CD4-positive, alpha-beta T cell treated with Interleukin-15 for 1 hour (primary cell): Measurements from ENCODE around the gene ACTR1A.
A peak's percentile ranks its signal among the peaks of the same experiment; 100 is the strongest.

ENCODE experiments used
- DNase-seq: peaks from one replicate; pipeline ENCODE4 v3.0.0-alpha.2; 2020

Gene ACTR1A

DNA sequence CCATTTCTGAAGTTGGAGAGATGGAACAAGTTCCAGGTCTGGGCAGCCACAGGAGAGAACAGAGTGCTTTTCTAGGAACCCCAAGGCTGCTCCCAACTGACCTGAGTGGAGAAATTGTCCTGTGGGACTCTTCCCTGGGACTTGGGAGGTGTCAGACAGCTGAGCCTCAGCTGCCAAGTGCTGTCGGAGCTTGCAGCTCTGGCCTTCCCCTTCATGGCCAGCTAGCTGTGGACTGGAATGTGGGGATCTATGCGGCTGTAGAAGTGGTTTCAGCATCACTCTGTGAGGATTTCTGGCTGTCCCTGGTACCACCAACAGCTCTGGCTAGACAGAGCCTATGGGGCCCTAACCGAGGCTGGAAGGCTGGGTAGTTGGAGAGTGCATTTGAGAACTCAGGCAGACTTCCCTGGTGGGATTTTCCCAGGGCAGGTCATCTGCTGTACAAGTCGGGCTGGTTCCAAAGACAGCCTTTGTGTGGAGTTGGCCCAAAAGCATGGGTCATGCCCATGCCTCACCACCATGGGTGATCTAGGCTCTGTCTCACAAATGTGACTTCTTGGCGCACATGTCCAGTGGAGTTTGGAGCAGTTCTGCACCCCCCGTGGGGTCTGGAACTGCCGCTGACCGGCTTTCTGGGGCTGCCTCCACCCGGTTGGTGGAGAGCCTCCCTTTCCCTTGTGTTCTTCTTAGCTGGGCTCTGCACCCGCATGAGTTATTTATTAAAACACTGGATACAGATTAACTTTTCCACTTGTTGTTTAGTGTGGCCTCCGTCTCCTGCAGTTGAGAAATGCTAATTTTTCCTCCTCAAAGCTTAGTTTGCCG lies 12.2 kb upstream of the ACTR1A start:
- DNase-seq = no peak

DNA sequence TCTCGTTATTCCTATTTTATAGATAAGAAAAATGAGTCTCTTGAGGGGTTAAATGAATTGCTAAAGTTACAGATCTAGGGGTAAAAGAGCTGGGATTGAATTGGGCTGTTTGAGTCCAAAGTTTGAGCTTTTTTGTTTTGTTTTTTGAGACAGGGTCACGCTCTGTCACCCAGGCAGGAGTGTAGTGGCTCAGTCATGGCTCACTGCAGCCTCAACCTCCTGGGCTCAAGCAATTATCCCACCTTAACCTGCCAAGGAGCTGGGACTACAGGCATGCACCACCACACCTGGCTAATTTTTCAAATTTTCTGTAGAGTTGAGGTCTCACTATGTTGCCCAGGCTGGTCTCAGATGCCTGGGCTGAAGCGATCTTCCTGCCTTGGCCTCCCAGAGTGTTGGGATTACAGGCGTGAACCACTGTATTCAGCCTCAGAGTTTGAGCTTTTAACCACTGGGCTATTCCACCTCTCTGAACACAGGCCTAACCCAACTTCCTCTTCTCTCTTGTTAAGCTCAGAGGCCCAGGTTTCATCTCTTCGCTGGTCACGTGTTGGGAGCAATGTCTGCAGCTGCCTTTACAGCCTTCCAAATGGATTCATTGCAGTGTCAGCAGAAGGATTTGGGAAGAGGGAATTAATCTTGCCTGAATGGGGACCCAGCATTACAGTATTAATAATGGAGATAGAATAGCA lies 9.2 kb upstream of the ACTR1A start:
- no peak for DNase-seq

DNA sequence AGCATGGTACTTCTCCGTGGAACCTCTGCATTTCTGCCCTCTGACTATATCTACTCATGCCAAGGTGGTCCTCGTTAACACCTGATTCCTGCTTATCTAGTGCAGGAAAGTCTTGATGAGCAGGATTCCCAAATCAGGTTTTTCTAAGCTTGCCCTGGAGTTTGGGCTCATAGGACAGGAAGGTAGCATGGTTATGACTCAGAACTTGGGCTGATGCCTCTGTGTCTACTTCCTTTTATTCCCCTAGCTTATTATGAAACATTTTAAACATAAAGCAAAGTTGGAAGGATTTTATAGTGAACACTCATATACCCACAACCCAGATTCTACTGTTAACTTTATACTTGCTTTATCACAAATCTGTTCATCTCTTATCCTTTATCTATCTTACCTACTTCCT lies 6.9 kb upstream of the ACTR1A start:
- DNase-seq = no peak

DNA sequence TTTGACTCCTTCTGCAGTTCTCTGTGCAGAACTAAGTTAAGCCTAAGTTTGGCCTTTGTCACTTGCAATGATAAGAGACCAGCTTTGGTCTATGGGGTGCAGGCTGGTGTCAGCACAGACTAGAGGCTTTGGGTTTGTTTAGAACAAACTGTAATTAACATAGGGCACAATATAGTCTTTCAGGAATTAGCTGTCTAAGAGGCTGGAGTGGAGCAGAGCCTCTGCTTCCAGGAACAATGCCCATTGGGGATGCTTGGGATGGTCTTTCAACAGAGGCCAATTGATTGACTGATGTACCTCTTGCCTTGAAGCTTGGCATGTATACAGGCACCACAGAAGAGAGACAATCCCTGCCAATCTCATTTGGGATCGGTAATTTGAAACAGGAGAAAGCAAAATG lies 6.0 kb upstream of the ACTR1A start:
- DNase-seq = no peak

DNA sequence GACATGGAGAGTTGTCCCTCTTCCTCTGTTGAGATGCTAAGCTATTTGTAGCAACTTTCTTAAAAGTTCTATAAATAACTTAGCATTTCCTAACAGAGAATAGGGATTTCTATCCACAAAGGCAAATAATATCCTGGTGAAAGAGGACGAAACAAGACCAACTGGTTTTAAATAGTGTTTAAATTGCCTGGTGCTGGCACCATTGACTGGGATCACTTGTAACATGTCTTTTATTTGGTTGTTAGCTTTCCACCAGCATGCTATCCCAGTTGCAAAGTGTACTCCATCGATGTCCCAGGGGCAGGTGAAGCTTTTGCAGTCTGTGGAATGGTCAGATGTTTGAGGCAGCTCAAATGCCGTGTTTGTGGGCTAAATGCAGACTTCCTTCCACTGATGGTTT lies 5.0 kb upstream of the ACTR1A start:
- DNase-seq = no peak

DNA sequence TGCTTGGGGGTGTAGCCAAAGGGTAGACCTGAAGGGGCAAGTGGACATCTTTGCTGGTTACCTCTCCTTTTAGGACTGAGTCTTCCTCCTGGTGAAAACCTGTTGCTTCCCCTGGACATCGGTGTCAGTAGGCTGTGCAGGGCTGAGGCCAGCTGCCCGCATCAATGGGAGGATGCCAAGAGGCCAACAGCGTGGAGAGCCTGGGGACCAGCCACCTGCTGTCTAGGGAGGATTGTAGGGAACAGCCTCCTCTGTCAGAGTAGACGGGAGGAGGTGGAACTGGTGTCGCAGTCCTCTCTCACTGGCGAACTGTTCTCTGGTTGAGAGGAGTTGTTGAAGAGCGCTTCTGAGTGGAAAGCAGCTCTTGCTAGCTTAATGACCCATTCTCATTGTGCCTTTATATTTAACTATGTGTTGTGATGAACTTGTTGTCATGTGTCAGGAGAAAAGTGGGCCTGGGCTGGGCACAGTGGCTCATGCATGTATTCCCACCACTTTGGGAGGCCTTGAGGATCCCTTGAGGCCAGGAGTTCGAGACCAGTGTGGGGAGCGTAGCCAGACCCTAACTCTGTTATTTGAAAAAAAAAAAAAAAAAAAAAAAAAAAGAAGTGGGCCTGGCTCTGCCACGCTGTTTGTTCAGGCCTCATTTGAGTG lies 3.1 kb upstream of the ACTR1A start:
- no peak for DNase-seq

DNA sequence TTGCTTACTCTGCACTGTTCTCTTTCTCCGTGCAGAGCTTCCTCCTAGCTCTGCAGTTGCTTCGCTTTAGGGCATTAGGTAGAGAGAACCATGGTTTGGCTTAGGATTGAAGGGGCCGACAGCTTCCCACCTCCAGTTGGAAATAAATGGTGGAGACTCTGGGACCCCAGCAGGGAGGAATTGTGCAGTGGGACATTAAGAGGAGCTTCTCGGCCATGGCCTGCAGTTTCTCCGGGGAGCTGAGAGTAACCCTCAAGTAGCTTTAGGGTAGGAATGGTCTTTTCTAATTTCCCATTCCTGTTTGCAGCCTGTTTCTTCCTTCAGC lies 2.4 kb upstream of the ACTR1A start:
- no peak for DNase-seq

DNA sequence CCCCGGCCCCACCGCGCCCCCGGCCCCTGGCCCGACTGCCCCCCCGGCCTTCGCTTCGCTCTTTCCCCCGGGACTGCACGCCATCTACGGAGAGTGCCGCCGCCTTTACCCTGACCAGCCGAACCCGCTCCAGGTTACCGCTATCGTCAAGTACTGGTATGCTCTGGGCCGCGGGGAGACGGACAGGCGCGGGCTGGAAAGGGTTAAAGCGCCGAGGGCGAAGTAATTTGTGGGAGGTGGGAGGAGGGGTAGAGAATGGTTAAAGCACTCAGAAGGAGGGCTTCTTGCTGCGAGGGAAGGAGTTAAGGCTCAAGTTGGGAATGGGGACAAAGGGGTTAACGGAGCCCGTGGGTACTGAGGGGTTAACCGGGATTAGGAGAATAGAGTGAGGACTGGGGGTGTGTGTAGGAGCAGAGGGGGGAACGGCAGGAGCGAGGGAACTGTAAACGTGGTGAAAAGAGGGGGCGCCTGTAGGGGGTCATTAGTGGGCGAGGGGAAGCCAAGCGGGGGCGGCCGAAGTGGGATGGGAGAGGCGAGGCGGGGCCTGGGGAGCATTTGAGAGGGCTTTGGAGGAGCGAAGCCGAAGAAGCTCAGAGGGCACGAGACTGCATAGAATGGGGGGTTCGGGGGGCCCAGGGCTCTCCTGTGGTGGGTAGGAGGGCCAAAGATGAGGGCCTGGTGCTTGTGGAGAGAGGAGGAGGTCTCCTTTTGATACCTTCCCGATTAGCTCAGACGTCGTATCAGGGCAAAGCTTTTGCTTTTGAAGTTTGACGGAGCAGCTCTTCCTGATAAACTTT lies 1.9 kb upstream of the ACTR1A start:
- no peak for DNase-seq

DNA sequence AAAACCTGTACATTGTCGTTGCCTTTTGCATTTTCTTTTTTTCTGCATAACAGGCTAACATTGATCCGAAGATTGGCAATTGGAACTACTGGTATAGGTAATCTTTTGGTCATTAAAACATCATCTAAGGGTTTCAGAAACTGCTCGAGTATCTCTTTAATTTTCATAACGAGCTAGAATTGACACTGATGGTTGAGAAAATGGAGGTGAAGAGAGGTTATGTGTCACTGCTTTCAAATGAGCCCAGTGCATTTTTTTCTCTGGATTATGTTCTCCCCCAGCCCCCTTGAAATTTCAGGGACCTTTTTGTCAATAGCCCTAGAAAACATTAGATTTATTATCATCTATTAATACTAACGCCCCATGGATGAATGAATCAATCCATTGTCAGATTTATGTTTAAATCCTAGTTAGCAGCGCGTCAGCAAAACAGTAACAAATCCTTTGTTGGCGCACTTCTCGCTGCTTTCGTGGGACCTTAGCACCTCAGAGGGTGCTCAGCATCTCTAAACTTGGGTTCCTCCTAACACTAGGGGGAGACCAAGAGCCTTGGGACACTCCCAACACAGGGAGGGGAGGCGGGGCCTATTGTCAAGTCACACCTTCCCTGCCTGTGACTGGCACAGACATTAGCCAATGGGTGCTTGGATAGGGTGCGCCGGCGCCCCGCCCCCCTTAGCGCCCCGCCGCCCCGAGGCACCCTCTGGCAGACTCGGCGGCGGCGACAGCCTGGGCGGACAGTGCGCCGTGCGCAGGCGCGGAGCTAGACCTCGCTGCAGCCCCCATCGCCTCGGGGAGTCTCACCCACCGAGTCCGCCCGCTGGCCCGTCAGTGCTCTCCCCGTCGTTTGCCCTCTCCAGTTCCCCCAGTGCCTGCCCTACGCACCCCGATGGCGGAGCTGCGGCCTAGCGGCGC lies 1.0 kb upstream of the ACTR1A start, which contains the start of gene SUFU:
Gene SUFU, plus strand, starts transcription at position 709 of the 915 bp plus-strand sequence. Its CDS starts 181 bp downstream, at position 890.
- peak; percentile 99 for DNase-seq

DNA sequence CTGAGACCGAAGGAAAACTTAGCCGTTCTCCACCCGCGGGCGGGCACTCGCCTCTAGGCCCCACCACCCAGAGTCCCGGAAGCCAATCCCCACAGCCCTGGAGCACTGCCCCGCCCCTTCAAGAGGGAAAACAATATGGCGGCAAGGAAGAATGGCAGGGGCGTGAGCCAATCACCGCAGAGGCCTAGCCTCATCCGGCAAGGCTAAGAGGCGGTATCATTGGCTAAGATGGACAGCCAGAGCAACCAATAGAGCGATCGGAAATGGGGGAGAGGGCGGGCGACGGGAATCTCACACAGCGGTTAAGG lies 529 bp downstream of the ACTR1A start:
- DNase-seq = peak; percentile 99

DNA sequence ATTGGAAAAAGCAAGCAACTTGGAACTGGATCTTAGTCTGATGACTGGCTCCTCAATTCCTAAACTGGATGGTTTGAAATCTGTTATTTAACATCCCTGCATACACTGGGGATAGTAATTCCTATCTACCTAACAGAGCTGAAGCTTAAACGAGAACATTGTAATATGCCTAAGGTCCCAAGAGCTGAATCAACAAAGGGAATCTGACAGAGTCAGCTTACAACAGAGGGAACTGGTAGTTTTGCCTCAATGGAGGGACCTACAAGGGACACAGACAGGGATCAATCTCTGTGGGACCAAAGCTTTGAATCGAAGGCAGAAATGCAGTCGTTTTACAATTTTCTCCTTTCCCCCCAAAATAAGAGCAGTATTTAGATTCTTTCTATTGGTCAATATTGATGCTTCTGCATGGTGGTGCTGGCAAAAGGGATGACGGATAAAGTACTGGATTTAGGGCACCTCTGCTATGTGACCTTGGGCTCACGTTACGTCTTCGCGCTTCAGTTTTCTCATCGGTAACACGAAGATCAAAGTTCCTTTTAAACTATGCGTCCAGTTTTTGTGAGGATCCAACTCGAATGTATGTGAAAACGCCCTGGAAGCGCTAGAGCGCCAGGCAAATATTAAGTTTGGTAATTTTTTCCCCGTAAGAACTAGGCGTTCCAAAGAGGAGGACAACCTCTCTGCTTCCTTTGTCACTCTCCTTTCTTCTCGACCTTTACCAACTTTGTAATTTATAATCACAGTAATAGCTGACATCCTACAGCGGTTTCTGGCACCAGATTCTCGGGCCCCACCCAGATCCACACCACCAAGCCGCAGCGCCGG lies 1.1 kb downstream of the ACTR1A start:
- DNase-seq = no peak

DNA sequence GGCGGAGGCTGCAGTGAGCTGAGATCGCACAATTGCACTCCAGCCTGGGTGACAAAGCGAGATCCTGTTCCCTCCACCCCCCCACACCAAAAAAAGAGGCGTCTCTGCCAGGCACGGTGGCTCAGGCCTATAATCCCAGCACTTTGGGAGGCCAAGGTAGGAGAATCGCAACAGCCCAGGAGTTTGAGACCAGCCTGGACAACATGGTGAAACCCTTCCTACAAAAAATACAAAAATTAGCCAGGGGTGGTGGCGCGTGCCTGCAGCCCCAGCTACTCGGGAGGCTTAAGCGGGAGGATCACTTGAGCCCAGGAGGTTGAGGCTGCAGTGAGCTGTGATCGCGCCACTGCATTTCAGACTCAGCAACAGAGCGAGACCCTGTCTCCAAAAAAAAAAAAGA lies 1.8 kb downstream of the ACTR1A start:
- DNase-seq = peak; percentile 1

DNA sequence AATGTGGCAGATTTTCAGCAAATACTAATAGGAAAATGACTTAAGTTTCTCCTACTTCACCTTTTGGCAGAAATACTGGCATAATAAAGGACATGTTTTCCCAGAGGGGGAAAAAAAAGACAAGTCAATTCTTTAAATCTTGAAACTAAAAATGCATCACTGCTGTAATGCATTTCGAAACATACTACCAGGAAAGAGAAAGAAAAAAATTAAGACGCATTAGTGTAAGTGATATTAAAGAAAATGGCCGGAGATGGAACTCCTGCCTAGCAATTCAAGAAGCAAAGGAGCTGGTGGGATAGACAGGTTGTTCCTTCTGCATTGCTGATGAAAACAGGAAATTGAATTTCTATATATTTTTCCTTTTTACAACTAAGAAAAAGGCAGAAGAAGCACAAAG lies 3.2 kb downstream of the ACTR1A start:
- DNase-seq = no peak

DNA sequence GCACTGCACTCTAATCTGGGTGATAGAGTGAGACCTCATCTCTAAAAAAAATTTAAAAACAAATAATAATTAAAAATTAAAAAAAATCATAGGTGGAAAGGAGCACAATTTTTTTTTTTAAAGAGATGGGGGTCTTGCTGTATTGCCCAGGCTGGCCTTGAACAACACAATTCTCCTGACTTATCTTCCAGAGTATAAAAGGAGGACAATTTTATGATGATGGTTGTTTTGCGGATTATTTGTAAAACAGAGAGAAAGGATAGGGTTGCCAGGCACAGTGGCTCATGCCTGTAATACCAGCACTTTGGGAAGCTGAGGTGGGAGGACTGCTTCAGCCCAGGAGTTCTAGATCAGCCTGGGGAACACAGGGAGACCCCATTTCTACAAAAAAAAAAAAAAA lies 5.0 kb downstream of the ACTR1A start:
- no peak for DNase-seq

DNA sequence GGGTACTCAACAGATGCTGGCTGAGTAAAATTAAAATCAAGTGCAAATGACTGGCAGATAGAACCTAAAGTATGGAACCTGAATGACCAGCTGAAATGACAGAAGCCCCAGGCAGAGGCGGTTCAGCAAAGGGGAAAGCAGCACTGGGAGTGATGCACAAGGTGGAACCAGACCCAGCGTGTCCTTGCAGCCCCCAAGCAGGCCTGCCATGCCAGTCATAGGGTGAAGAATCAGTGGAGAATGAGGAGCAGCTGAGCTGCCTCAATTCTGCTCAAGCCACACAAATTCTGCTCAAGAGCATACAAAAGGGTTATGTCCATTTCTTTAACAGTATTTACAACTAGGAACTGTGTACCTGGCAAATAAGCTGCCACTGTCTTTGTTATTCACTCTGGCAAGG lies 8.7 kb downstream of the ACTR1A start:
- DNase-seq = no peak

DNA sequence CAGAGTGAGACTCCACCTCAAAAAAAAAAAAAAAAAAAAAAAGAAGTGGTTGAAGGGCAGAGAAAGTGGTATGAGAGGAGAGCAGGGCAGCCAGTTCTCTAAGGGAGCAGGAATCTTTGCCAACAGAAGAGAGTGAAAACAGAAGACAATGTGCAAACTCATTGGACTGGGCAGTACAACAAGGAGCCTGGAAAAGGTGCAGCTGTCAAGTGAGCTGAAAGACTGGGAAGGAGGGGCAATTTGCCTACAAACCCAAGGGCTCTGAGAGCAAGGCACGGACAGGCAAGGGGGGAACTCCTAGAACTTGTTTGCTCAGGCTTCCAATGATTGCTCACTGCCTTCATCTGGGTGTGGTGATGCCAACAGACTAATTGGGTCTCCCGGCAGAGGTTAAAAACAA lies 9.5 kb downstream of the ACTR1A start:
- no peak for DNase-seq

DNA sequence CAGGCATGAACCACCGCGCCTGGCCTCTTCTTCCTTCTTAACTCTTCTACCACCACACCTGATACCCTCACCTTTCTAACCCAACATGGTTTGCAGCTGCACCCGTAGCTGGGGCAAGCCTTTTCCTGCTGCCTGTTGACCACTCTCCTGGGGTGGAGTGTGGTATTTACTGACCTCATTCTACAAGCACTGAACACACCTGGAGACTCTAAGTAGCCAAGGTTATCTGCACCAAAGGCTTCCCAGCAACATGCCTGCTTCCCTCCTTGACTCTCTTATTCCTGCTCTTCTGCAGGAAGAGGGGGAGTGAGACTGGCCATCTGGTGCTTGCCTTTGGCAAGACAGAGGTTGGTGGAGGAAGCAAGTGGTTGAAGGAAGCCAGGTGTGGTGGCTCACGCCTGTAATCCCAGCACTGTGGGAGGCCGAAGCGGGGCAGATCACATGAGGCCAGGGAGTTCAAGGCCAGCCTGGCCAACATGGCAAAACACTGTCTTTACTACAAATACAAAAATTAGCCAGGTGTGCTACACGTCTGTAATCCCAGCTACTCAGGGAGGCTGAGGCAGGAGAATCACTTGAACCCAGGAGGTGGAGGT lies 10.1 kb downstream of the ACTR1A start:
- no peak for DNase-seq

DNA sequence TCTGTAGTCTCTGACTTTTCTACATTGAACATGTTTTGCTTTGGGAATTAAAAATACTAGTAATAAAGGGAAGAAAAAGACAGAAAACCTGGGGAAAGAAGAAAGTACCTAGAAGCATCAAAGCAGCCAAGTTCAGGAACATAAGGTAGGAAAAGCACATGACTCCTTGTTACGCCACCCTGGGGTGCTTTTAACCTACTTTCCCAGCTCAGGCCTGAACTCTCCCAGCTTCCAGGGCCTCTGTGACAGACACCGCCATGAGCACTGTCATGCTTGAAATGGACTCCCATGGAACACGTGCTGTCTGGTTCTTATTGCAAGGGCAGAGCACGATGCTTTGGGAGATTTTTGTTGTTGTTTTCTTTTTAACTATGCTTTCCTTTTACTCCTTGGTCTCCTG lies 11.4 kb downstream of the ACTR1A start:
- no peak for DNase-seq

DNA sequence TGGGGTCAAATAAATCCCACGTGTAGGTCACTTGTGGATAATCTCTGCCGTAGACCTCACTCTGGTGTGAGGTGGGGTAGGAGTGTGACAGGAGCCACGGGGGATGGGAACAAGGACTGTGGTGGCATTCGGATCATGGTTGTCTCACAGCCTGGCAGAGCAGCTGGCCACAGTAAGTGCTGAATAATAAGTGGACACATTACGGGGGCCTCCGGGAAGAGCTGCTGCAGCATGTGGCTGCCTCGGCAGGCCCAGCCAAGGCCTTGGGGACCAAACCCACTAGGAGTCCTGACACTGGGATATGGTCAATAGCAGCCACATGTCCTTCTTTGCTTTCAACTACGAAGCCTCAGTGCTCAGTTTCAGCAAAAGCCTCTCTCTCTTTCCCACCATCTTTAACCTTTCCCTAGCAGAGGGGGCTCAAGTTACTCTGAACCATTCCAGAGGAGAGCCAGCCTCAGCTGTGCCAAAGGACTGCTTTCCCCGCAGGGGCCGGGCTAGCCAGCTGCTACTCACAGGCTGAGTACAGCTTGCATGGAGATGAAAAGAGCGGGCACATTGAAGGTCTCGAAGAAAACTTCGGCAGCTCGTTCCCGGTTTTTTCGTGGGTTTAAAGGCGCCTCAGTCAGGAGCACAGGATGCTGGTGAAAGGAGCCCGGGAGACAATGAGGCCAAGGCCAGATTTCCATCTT lies 17.3 kb downstream of the ACTR1A start:
- DNase-seq = no peak

DNA sequence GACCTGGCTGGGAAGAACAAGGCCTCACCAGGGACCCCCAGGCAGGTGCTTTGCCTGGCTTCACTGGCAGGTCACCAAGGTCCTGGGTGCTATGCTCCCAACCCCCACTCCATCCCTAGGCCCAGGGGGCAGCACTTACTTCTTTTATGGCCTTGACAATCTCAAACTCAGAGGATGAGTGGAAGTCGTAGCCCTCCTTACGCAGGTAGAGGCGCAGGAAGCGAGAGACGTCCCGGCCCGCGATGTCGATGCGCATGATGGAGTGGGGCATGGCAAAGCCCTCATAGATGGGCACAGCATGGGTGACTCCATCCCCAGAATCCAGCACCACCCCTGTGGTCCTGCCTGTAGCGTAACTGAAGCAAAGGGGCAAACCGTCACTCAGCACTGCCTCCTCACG lies 18.5 kb downstream of the ACTR1A start:
- DNase-seq = no peak
